Upper lobe of left lung (tissue), 4 donors: Measurements from ENCODE around the gene STAP2.

ENCODE experiments used
- POLR2A ChIP-seq, 4 donors: fragments of 450-650 bp; IDR thresholded peaks; one replicate each; pipeline ENCODE4 v1.5.1; 2016 to 2017; ENCODE audit warnings: antibody characterized with exemption in 4 of 4, mild to moderate bottlenecking in 2 of 4
- TF ChIP-seq, protein P1 (sequence below), 6 experiments: fragments of 450-650 bp in 4 of 6; fragments of 200-600 bp in 2 of 6; sonication (generic) in 2 of 6; IDR thresholded peaks; one replicate each; pipeline ENCODE4 v1.5.1; 2016 to 2019; ENCODE audit warnings: antibody characterized with exemption in 6 of 6

DNA sequence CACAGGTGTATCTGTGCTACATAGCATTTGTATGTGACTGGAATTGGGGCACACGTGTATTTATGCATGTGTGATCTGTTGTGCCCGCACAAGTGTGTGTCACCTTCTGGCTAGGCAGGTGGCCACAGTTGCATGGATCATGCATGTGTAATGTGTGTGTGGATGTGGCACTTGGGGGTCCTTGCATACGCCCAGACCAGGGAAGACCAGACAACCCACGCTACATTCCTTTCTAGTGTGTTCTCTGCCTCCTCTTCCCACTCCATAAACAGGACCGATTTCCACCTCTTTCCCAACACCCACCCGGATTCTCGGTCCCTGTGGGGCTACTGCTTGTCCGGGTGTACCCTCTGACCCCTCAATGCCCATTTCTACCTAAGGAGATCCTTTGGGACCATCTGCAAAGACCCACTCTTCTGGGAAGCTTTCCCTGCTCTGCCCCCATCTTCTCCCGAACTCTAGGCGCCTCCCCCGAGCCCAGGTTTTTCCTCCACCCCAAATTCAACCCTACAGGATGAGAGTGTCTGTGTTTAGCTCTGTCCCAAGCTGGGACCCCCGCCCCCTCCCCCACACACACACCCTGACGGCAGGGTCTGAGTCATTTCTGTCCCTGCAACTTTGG is 12.3 kb downstream of the STAP2 start:
- TF ChIP-seq, protein P1, sequence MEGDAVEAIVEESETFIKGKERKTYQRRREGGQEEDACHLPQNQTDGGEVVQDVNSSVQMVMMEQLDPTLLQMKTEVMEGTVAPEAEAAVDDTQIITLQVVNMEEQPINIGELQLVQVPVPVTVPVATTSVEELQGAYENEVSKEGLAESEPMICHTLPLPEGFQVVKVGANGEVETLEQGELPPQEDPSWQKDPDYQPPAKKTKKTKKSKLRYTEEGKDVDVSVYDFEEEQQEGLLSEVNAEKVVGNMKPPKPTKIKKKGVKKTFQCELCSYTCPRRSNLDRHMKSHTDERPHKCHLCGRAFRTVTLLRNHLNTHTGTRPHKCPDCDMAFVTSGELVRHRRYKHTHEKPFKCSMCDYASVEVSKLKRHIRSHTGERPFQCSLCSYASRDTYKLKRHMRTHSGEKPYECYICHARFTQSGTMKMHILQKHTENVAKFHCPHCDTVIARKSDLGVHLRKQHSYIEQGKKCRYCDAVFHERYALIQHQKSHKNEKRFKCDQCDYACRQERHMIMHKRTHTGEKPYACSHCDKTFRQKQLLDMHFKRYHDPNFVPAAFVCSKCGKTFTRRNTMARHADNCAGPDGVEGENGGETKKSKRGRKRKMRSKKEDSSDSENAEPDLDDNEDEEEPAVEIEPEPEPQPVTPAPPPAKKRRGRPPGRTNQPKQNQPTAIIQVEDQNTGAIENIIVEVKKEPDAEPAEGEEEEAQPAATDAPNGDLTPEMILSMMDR (IDR thresholded peaks at IDR 0.05): no peak
- no peak for TF ChIP-seq POLR2A (IDR thresholded peaks at IDR 0.05)
